GM21423 (cell line): ENCODE results near the gene CDK6.

Source experiments
- ATAC-seq: cut with Tn5 transposase; IDR thresholded peaks from one replicate; pipeline ENCODE4 v1.9.1; 2021; ENCODE audit warnings: mild to moderate bottlenecking, moderate library complexity; ENCODE audit not compliant: unreplicated experiment

Gene CDK6

GRCh38 chr7:92631067-92631849 is 205.1 kb downstream of the CDK6 start:
- ATAC-seq: peak; percentile 72

- ATAC-seq: no peak
Measured at GRCh38 chr7:92629779-92630178, 206.6 kb downstream of the CDK6 start.

GRCh38 chr7:92627956-92628355 is 208.4 kb downstream of the CDK6 start:
- ATAC-seq: no peak

GRCh38 chr7:92626281-92626809 is 210.0 kb downstream of the CDK6 start:
- no peak for ATAC-seq

GRCh38 chr7:92625617-92626016 is 210.8 kb downstream of the CDK6 start:
- ATAC-seq: no peak

GRCh38 chr7:92624298-92624996 is 211.9 kb downstream of the CDK6 start:
- no peak for ATAC-seq

- no peak for ATAC-seq
Measured at GRCh38 chr7:92623544-92623943, 212.8 kb downstream of the CDK6 start.

- no peak for ATAC-seq
Measured at GRCh38 chr7:92622685-92623084, 213.7 kb downstream of the CDK6 start.

- peak; percentile 61 for ATAC-seq
Measured at GRCh38 chr7:92622030-92622429, 214.3 kb downstream of the CDK6 start.

- ATAC-seq: peak; percentile 43
Measured at GRCh38 chr7:92621561-92622023, 214.8 kb downstream of the CDK6 start.

- peak; percentile 54 for ATAC-seq
Measured at GRCh38 chr7:92621026-92621540, 215.3 kb downstream of the CDK6 start.

- ATAC-seq: no peak
Measured at GRCh38 chr7:92615861-92616260, 220.5 kb downstream of the CDK6 start.

- no peak for ATAC-seq
Measured at GRCh38 chr7:92614660-92615174, 221.7 kb downstream of the CDK6 start.

GRCh38 chr7:92613720-92614119 is 222.7 kb downstream of the CDK6 start:
- no peak for ATAC-seq

GRCh38 chr7:92613214-92613613 is 223.2 kb downstream of the CDK6 start:
- ATAC-seq: no peak

GRCh38 chr7:92612501-92612900 is 223.9 kb downstream of the CDK6 start:
- ATAC-seq: no peak

GRCh38 chr7:92611735-92612134 is 224.6 kb downstream of the CDK6 start:
- ATAC-seq: no peak

GRCh38 chr7:92609921-92610518 is 226.4 kb downstream of the CDK6 start:
- ATAC-seq: no peak

GRCh38 chr7:92608380-92609322 is 227.7 kb downstream of the CDK6 start:
- ATAC-seq: no peak

GRCh38 chr7:92606985-92607384 is 229.4 kb downstream of the CDK6 start:
- ATAC-seq: no peak
